Small intestine (tissue), 7 donors: Measurements from ENCODE around the gene SOAT2. TPM values are rescaled to one million over a fixed set of nuclear protein-coding genes. Genes with fewer than 3 reads are reported as not detected.

Experiments
- DNase-seq, 2 donors: peaks; one replicate each; pipeline versions ENCODE4 v3.0.0 to v3.0.0-alpha.2; 2013
- FAIRE-seq: peaks from 2 replicates; lab custom pipeline; 2012; peaks lifted over from hg19 to GRCh38; lab: Jason Lieb, UNC
- H3K27ac ChIP-seq, 3 donors: one replicate each; pipeline ENCODE4 v1.5.1; 2013; ENCODE audit warnings: low read length in 2 of 3, mild to moderate bottlenecking in 2 of 3, control low read depth in 1 of 3, inconsistent platforms in 1 of 3, low read depth in 1 of 3, moderate library complexity in 1 of 3
- H3K27me3 ChIP-seq, 3 donors: one replicate each; pipeline ENCODE4 v1.6.1; 2013; ENCODE audit warnings: low read length in 3 of 3, inconsistent platforms in 1 of 3; ENCODE audit not compliant: control insufficient read depth in 3 of 3, insufficient read depth in 3 of 3
- H3K36me3 ChIP-seq, 3 donors: one replicate each; pipeline ENCODE4 v1.6.1; 2013; ENCODE audit warnings: low read length in 3 of 3, inconsistent platforms in 1 of 3, low read depth in 1 of 3, mild to moderate bottlenecking in 1 of 3, moderate library complexity in 1 of 3; ENCODE audit not compliant: control insufficient read depth in 3 of 3, insufficient read depth in 2 of 3
- H3K4me1 ChIP-seq, 3 donors: one replicate each; pipeline ENCODE4 v1.6.1; 2013; ENCODE audit warnings: low read length in 2 of 3, inconsistent platforms in 1 of 3, low read depth in 1 of 3, mild to moderate bottlenecking in 1 of 3, moderate library complexity in 1 of 3; ENCODE audit not compliant: control insufficient read depth in 3 of 3, insufficient read depth in 2 of 3
- H3K4me3 ChIP-seq, 3 donors: one replicate each; pipeline ENCODE4 v1.5.1; 2013; ENCODE audit warnings: low read length in 3 of 3, control low read depth in 1 of 3, inconsistent platforms in 1 of 3, low read depth in 1 of 3, mild to moderate bottlenecking in 1 of 3, moderate library complexity in 1 of 3
- H3K9me3 ChIP-seq, 2 donors: one replicate each; pipeline ENCODE4 v1.6.1; 2013; ENCODE audit warnings: low read depth in 1 of 2, low read length in 1 of 2; ENCODE audit not compliant: control insufficient read depth in 2 of 2, insufficient read depth in 1 of 2
- WGBS, 3 donors: extraction: QIAGEN DNeasy Blood & Tissue Kit; methylation state at CpG; one replicate each; pipeline ENCODE4 v1.1.7; 2013; 5-methylcytosine and 5-hydroxymethylcytosine counted together
- polyA plus RNA-seq, 4 donors: library from polyadenylated mRNA; stranded (reverse) in 3 of 4; unstranded in 1 of 4; fragments of 200-250 nt in 3 of 4; fragments of 120-200 nt in 1 of 4; gene quantifications; one replicate each; pipeline versions ENCODE4 v1.2.1 to v1.2.3, GENCODE V29; 2013
- donor health status: healthy with polysubstance abuse.
- donor health status: control.
- donor health status: control.
- donor health status: Bipolar disorder and iron deficiency.
- donor health status: healthy.

The SOAT2 gene
- polyA plus RNA-seq, 4 donors: 4.2 to 141 (median 85.7) TPM

DNA sequence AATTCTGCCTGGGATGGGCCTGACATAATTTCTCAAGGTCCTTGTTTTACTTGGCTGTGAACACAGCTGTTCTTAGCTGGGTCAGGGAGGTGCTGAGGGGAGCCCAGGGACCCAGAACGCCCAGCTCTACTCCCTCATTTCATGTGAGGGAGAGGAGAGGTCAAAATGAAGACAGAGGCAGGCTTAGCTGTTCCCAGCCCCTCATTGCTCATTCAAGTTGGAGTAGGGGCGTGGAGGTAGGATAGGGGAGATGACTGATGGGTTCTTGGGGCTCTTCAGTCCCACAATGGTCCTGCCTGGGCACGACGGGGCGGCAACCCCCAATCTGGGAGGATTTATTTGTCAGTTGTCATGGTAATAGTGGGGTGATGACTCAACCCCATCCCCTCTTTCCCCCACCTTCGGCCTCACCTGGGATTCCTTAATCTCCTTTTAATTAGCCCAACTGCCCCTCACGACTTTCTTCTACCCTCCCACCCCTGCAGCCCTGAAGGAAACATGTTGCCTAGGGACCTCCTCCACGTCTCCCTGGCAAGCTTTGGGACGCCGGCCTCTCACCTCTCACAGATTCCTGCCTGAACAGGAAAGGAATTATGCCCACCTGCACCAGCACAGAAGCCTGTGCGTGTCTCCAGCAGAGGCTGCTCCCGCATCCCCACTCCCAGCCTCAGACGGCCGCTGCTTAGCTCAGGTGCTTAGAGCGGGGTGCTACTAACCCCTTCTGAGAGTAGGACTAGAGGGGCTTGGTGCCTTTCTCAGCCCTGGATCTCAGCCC is 34.3 kb upstream of the SOAT2 start:
- WGBS, 3 donors: 80 to 91% (median 82%) methylated on average over 14 to 15 of the region's 15 CpGs
- no peak for FAIRE-seq
- Histone ChIP-seq H3K36me3 (peaks cover 8 to 90% (median 10%) of the 10 kb centered on the region in 3 donors), H3K4me1 (peaks cover 0 to 5% (median 2%) of the 10 kb centered on the region in 3 donors), H3K9me3 (no peaks in the 10 kb centered on the region), H3K27me3 (no peaks in the 10 kb centered on the region), H3K27ac (no peak overlapping the region), H3K4me3 (no peak overlapping the region)
- DNase-seq: peak in 1 of 2 donors; percentile 1

DNA sequence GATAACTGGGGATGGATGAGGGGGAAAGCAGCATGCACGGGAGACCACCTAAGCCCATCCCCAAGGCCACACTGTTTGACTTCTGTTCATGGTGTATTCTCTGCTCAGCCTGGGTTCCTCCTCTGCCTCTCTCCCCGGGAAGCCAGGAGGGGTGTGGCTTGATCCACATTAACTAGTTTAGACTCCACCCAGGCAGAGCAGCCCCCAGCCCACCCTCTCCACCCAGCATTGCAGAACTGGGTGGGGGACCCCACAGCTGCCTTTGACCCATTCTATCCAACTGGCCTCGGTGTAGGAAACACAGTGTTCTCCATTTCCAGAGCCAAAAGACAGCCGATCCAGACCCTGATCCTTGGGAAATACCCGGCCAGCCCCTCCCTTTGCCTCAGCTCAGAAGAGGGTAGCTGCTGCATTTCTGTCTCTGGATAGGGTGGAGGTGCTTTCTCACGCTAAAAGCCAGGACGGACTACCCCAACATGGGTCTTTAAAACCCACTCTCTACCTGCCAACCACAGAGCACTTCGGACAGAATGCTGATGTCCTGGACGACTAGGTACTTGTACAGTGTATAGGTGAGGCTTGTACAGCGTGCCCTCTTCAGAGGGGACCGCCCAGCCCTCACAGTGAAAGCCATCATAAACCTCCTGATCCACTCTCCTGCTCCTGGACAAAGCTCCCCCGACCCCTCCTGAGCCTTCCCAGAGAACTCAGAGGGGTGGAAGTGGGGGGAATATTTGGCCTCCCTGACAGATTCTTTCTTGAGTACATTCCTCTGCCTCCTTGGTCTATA is 33.5 kb upstream of the SOAT2 start:
- Histone ChIP-seq H3K9me3 (no peaks in the 10 kb centered on the region), H3K36me3 (peaks cover 9 to 90% (median 15%) of the 10 kb centered on the region in 3 donors), H3K27ac (peak overlapping the region in 1 of 3 donors; percentile 37), H3K4me3 (no peak overlapping the region), H3K4me1 (peaks cover 0 to 5% (median 2%) of the 10 kb centered on the region in 3 donors), H3K27me3 (no peaks in the 10 kb centered on the region)
- no peak for FAIRE-seq
- WGBS, 3 donors: 72 to 83% (median 80%) methylated on average over 12 of the region's 12 CpGs
- no peak for DNase-seq

DNA sequence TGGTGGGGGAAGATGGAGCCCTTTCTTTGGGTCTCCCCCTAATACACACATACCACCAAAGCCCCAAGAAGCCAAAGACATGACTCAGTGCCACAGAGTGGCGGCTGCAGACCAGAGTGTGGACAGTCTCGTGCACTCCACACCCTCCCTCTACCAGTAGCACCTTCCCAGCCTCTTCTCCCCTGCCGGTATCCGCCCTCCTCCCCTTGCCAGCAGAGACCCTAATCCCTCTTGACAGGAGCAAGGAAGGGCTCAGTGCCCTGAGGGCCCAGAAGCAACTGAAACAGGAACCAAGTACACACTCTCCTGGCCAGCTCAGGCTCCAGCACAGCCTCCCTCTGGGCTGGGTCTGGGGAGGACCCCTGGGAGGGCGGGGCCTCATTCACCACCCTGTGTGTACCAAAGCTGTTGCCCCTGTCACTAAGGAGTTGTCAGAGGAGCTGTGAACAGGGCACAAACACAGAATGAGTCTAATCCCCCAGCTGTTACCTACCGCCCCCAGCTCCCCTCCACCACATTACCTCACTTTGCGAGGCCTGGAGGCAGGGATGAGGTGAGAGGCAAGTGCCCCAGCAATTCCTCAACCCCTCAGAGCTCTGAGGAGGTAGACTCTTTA is 32.3 kb upstream of the SOAT2 start:
- peaks cover 0 to 5% (median 2%) of the 10 kb centered on the region in 3 donors for H3K4me1 ChIP-seq
- FAIRE-seq: no peak
- H3K27ac ChIP-seq: peak overlapping the region in 1 of 3 donors; percentile 64
- H3K36me3 ChIP-seq: peaks cover 4 to 90% (median 15%) of the 10 kb centered on the region in 3 donors
- no peak for DNase-seq
- H3K9me3 ChIP-seq: no peaks in the 10 kb centered on the region
- no peaks in the 10 kb centered on the region for H3K27me3 ChIP-seq
- no peak overlapping the region for H3K4me3 ChIP-seq
- 85 to 89% (median 87%) methylated on average over 7 of the region's 7 CpGs for WGBS, 3 donors

DNA sequence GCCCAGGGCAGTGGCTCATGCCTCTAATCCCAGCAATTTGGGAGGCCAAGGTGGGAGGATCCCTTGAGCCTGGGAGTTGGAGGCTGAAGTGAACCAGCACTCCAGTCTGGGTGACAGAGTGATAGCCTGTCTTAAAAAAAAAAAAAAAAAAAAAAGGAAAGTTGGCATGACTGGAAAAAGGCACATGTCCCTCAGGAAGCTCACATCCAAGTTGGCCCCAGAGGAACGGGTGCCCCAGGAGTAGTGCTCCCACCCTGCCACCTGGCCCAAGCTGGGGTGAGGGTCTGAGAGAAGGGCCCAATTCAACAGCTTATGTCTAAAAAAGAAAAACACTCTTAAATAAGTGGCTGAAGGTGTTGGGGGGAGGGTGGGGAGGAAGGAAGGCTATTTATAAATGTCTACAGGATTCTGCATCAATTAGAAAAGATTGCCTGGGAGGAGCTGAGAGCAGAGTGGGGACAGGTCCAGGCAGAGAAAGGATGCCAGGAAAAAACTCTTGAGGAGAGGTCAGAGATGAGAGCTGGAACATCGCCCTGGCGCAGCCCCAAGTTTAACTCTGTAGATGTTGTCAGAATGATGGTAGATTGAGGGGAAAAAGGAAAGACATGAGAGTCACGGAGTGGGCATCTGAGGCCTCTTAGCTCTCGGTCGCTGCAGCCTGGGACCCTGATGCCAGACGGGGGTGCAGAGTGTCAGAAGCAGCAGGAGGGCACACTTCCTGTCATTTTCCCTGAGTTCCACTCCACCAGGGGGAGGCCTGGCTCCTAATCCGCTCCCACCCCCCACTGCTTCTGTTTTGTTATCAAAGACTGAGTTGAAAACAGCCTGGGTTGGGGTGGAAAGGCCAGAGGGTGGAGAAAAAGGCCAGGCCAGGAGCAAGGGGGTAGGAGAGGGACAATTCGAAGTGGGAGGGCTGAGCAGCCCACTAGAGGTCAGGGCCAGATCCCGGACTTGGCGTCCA is 31.4 kb upstream of the SOAT2 start:
- WGBS, 3 donors: 53 to 90% (median 89%) methylated on average over 11 of the region's 11 CpGs
- FAIRE-seq (no peak), DNase-seq (no peak)
- H3K4me3 ChIP-seq: no peak overlapping the region
- no peaks in the 10 kb centered on the region for H3K9me3 ChIP-seq
- H3K36me3 ChIP-seq: peaks cover 4 to 90% (median 15%) of the 10 kb centered on the region in 3 donors
- H3K27ac ChIP-seq: peak overlapping the region in 1 of 3 donors; percentile 74
- peaks cover 0 to 5% (median 2%) of the 10 kb centered on the region in 3 donors for H3K4me1 ChIP-seq
- no peaks in the 10 kb centered on the region for H3K27me3 ChIP-seq

DNA sequence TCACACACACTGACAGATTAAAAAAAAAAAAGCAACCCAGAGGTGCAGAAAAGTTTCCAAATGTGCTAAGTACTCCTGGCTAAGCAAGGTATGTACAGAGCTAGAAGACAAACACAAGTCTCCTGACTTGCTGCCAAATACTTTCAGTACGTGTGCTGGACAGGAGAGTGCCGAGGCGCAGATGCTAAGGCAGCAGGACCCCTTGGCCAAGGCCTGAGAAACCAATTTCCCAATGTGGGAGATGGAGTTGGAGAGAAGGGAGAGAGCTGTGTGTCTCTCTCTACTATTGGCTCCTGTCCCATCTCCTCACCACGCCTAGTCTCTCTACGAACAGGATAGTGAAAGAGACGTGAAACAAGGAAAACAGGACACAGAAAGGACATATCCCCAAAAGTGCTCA is 29.4 kb upstream of the SOAT2 start:
- Histone ChIP-seq H3K4me1 (peaks cover 0 to 7% (median 2%) of the 10 kb centered on the region in 3 donors), H3K4me3 (no peak overlapping the region), H3K36me3 (peaks cover 4 to 81% (median 6%) of the 10 kb centered on the region in 3 donors), H3K9me3 (no peaks in the 10 kb centered on the region), H3K27me3 (no peaks in the 10 kb centered on the region), H3K27ac (peak overlapping the region in 2 of 3 donors; percentile 12 to 50)
- 61 to 65% (median 62%) methylated on average over 6 of the region's 6 CpGs for WGBS, 3 donors
- FAIRE-seq (no peak), DNase-seq (no peak)

DNA sequence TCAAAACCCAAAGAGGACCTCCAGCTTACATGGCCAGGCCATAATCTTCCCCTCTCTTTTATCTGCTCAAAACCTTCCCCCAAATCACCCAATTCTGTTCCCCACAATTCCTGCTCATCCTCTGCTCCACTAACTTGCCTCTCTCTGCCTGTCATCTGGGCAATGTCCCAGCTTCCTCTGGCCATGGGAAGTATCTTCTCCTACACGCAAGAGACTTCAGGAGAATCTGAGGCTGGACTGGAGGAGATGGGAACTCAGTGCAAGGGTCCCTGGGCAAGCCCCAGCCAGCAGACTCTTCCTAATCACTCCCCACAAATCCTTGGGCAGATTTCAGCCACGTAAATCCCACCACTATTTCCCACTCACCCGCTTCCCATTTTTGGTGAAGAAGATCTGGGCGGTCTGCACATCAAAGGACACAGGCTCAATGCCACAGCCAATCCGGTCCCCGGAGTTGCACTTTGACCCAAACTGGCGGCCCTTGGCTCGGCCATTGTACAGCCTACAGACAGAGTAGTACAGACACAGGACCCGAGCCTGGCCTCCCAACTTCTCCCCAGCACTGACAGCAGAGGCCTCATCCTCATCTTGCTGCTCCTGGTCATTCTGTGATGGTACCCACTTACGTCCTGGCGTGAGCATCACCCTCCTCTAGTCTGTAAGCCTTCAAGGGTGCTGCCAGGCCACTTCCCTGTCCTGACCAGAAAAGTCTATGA is 28.8 kb upstream of the SOAT2 start:
- H3K27ac ChIP-seq: peak overlapping the region in 2 of 3 donors; percentile 12 to 50

DNA sequence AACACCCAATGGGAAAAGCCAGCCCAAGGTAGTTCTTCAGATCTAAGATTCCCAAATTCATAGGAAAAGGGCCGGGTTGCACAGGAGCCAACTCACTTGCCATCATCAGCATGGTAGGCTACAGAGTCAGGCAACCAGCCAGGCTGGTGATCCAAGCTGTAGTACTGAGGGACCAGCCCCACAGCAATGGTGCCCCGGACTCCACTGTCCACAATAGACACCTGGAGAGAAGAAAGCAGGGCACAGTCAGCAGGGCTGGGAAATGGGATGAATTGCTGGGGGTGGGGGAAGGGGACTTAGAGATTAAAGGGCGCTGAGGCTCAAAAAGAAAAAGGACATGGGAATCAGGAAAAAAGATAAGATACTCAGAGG is 28.3 kb upstream of the SOAT2 start:
- Histone ChIP-seq H3K27me3 (no peaks in the 10 kb centered on the region), H3K4me1 (peaks cover 0 to 9% (median 2%) of the 10 kb centered on the region in 3 donors), H3K9me3 (no peaks in the 10 kb centered on the region), H3K4me3 (no peak overlapping the region), H3K27ac (no peak overlapping the region), H3K36me3 (peaks cover 4 to 70% (median 6%) of the 10 kb centered on the region in 3 donors)
- FAIRE-seq (no peak), DNase-seq (no peak)
- WGBS, 3 donors: 92 to 95% (median 94%) methylated on average over 3 of the region's 3 CpGs

More for the DNA sequence above, 28.8 kb upstream of the SOAT2 start:
- DNase-seq (no peak), FAIRE-seq (no peak)
- peaks cover 0 to 7% (median 2%) of the 10 kb centered on the region in 3 donors for H3K4me1 ChIP-seq
- no peaks in the 10 kb centered on the region for H3K27me3 ChIP-seq
- 79 to 84% (median 83%) methylated on average over 11 of the region's 11 CpGs for WGBS, 3 donors
- no peaks in the 10 kb centered on the region for H3K9me3 ChIP-seq
- no peak overlapping the region for H3K4me3 ChIP-seq
- H3K36me3 ChIP-seq: peaks cover 4 to 75% (median 6%) of the 10 kb centered on the region in 3 donors
